Suppressor macrophage treated with lipopolysaccharide for 4 hours (primary cell): Measurements from ENCODE around the gene TMUB2.
A peak's percentile ranks its signal among the peaks of the same experiment; 100 is the strongest.

Experiments
- DNase-seq: peaks from one replicate; pipeline ENCODE4 v3.0.0-alpha.2; 2020

The TMUB2 gene

GRCh38 chr17:44203731-44204440 lies 17.1 kb downstream of the TMUB2 start:
- DNase-seq, result peak; percentile 73

GRCh38 chr17:44204441-44204882 lies 17.7 kb downstream of the TMUB2 start:
- peak; percentile 40 for DNase-seq

GRCh38 chr17:44205962-44206824 lies 19.4 kb downstream of the TMUB2 start:
- no peak for DNase-seq

GRCh38 chr17:44206825-44207155 lies 20.0 kb downstream of the TMUB2 start:
- DNase-seq, result no peak

GRCh38 chr17:44207319-44207718 lies 20.5 kb downstream of the TMUB2 start:
- no peak for DNase-seq

- DNase-seq, result no peak
Observed at GRCh38 chr17:44207743-44208142, 21.0 kb downstream of the TMUB2 start.

GRCh38 chr17:44209786-44210341 lies 23.1 kb downstream of the TMUB2 start:
- peak; percentile 46 for DNase-seq

- DNase-seq, result peak; percentile 93
Observed at GRCh38 chr17:44210342-44211192, 23.8 kb downstream of the TMUB2 start.

- no peak for DNase-seq
Observed at GRCh38 chr17:44211281-44212265, 24.8 kb downstream of the TMUB2 start.

- DNase-seq, result no peak
Observed at GRCh38 chr17:44212507-44213402, 26.0 kb downstream of the TMUB2 start.

- DNase-seq, result no peak
Observed at GRCh38 chr17:44213403-44214229, 26.8 kb downstream of the TMUB2 start.

- DNase-seq, result no peak
Observed at GRCh38 chr17:44214230-44214494, 27.4 kb downstream of the TMUB2 start.

- DNase-seq, result no peak
Observed at GRCh38 chr17:44214896-44215295, 28.1 kb downstream of the TMUB2 start.

- no peak for DNase-seq
Observed at GRCh38 chr17:44216173-44216572, 29.4 kb downstream of the TMUB2 start.

- no peak for DNase-seq
Observed at GRCh38 chr17:44216694-44217093, 29.9 kb downstream of the TMUB2 start.

- no peak for DNase-seq
Observed at GRCh38 chr17:44217738-44218343, 31.1 kb downstream of the TMUB2 start.

- DNase-seq, result peak; percentile 94
Observed at GRCh38 chr17:44218344-44219107, 31.8 kb downstream of the TMUB2 start.

GRCh38 chr17:44219108-44219615 lies 32.4 kb downstream of the TMUB2 start:
- DNase-seq, result peak; percentile 85
